Mammary epithelial cell (primary cell): ENCODE results near the gene OR4D2.

Experiments
- EZH2 ChIP-seq: IDR thresholded peaks from 2 replicates; pipeline ENCODE4 v1.6.1; 2012; ENCODE audit warnings: low read length, inconsistent platforms, borderline replicate concordance
- TF ChIP-seq, protein P1 (sequence below), 2 donors: IDR thresholded peaks in 1 of 2; conservative IDR thresholded peaks in 1 of 2; 2 replicates each; pipeline ENCODE4 v1.5.1; 2011 to 2012; ENCODE audit warnings: inconsistent platforms in 2 of 2, low read length in 2 of 2, mild to moderate bottlenecking in 2 of 2, control low read depth in 1 of 2, low read depth in 1 of 2; ENCODE audit not compliant: insufficient read depth in 1 of 2; ENCODE audit errors: extremely low read depth in 1 of 2

DNA sequence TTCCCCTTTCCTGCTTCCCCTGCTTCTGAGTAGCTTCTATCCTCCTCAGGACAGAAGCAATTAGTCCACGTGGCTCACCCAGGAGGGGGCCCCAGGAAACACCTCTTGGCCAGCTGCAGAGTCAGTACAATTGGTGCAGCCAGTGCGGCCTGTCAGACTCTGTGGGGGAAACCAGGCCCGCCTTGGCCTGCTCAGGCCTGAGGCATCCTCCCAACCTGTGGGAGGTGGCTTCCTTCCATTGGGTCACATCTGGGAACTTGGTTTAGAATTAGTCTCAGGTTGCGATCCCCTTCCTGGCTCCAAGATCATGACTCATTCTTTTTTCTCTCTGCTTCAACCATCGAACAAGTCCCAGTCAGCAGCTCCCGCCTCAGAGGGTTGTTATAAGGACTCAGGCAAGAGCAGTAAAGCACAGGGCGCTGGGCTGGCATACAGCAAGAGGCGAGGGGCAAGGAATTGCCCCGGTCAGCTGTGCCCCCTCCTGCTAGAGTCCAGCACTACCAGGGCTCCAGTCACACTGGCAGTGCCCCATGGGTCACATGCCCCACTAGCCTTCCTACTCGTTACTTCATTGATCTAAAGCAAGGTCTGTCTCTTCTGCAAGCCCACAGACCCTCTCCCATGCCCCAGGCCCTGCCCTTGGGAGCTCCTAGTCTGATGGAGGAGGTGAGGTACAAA is 17.7 kb downstream of the OR4D2 start:
- TF ChIP-seq, protein P1, sequence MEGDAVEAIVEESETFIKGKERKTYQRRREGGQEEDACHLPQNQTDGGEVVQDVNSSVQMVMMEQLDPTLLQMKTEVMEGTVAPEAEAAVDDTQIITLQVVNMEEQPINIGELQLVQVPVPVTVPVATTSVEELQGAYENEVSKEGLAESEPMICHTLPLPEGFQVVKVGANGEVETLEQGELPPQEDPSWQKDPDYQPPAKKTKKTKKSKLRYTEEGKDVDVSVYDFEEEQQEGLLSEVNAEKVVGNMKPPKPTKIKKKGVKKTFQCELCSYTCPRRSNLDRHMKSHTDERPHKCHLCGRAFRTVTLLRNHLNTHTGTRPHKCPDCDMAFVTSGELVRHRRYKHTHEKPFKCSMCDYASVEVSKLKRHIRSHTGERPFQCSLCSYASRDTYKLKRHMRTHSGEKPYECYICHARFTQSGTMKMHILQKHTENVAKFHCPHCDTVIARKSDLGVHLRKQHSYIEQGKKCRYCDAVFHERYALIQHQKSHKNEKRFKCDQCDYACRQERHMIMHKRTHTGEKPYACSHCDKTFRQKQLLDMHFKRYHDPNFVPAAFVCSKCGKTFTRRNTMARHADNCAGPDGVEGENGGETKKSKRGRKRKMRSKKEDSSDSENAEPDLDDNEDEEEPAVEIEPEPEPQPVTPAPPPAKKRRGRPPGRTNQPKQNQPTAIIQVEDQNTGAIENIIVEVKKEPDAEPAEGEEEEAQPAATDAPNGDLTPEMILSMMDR (conservative IDR thresholded peaks at IDR 0.05 in 1 of 2, IDR thresholded peaks at IDR 0.05 in 1 of 2; ENCODE audit: extremely low read depth in 1 of 2, insufficient read depth in 1 of 2, low read depth in 1 of 2, low read length in 2 of 2): no peak
- TF ChIP-seq EZH2: no peak
